NK-92 treated with Interleukin-12 subunit alpha and Interleukin-12 subunit beta, amount 100 ng/mL, for 24 hours (cell line): ENCODE results near the gene RYR1.
"Not testable (repeated sequence)": the region's sequence is repeated elsewhere in the genome, so short reads cannot be mapped to it uniquely, and the experiment has no call there.

Experiments used
- DNase-seq: peaks from one replicate; lab custom pipeline; 2025; lab: John Stamatoyannopoulos, UW

RYR1 gene

GRCh38 chr19:38616265-38616664 is 182.8 kb downstream of the RYR1 start:
- DNase-seq: no peak

- DNase-seq: peak; percentile 31
These were observed 183.8 kb downstream of the RYR1 start for GRCh38 chr19:38617283-38617763.

DNA sequence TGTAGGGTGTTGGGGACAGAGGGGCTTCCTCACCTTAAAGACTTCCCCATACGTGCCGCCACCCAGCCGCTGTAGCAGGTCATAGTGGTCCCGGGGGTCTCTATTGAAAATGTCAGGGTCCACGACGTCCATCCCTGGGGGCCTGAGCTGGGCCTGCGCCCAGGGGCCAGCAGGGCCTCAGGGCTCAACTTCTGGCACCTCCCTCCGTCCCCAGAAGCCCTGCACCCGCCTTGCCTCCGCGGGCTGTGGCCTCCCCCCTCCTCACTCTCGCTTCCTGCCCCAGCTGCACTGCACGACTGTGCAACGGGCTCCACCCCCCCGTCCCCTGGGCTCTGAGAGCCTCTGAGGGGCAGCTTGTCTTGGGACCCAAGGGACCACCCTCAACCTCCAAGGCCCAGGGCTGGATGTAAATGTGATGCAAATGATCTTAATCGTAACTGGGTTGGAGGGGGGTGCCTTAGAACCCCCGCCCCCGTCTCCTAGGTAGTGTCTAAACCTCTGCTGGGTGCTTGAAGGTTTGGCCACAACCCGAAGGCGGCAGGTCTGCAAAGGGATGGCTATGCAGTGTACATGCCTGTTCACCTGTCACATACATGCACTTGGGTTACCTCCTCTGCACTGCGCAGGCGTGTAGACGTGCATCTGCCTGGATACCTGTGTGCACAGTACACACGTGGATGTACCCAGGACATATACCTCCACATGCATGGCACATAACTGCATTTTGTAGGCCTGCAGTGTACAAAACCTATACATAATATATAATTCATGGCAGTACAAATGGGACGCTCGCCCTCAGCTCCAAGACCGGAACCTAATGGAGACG is 184.5 kb downstream of the RYR1 start, which contains the start of gene MAP4K1:
TSS of gene MAP4K1 (minus strand) at position 190 of the 826 bp plus-strand sequence. CDS start at position 132, 58 bp downstream.
- peak; percentile 79 for DNase-seq

GRCh38 chr19:38618590-38619360 is 185.3 kb downstream of the RYR1 start, which contains the start of gene EIF3K:
Gene EIF3K, plus strand, starts transcription at chr19:38619188. Its CDS starts 81 bp downstream, at chr19:38619269.
- DNase-seq: peak; percentile 95

GRCh38 chr19:38619361-38620174 is 186.1 kb downstream of the RYR1 start:
- no peak for DNase-seq

DNA sequence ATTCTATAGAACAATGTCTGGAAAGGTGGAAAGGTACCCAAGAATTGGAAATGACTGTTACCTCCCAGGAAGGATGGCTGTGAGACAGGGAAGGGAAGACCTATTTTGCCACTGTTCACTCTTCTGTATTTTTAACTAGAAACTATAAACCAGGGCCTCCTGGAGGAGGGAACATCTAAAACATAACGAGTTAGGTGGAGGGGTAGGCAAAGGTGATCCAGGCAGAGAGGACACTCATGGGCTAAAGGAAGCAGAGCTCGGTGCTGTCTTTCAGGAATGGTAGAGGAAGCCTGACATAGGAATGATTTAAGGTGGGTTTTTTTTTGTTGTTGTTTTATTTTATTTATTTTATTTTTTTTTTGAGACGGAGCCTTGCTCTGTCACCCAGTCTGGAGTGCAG is 191.3 kb downstream of the RYR1 start:
- DNase-seq: no peak

DNA sequence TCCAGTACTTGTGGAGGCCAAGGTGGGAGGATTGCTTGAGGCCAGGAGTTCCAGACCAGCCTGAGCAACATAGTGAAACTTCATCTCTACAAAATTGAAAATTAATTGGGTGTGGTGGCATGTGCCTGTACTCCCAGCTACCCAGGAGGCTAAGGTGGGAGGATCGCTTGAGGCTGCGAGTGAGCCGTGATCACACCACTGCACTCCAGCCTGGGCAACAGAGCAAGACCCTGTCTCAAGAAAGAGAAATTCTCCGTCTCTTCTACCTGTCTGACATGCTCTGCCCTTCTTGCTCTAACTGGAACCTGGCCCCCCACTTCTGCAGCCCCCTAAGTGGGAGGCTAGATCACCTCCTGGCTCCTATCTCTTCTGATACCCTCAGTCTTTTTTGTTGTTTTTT is 192.9 kb downstream of the RYR1 start:
- no peak for DNase-seq

DNA sequence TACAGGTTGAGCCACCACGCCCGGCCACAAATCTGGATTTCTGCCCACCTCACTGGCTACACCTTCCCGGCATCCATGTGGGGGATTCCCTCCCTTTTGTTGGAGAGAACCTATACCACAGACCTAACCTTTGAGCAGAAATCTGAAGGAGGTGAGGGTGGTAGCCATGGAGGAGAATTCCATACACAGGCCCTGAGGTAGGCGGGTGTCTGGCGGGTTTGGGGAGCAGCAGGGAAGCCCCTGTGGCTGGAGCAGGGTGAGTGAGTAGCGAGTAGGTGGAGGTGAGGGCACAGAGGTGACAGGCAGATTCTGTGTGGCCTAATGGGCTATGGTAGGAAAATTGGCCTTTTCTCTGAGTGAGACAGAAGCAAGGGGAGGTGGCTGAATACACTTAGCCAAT is 196.1 kb downstream of the RYR1 start:
- no peak for DNase-seq

- DNase-seq: not testable (repeated sequence)
These were observed 197.8 kb downstream of the RYR1 start for GRCh38 chr19:38631301-38631700.

DNA sequence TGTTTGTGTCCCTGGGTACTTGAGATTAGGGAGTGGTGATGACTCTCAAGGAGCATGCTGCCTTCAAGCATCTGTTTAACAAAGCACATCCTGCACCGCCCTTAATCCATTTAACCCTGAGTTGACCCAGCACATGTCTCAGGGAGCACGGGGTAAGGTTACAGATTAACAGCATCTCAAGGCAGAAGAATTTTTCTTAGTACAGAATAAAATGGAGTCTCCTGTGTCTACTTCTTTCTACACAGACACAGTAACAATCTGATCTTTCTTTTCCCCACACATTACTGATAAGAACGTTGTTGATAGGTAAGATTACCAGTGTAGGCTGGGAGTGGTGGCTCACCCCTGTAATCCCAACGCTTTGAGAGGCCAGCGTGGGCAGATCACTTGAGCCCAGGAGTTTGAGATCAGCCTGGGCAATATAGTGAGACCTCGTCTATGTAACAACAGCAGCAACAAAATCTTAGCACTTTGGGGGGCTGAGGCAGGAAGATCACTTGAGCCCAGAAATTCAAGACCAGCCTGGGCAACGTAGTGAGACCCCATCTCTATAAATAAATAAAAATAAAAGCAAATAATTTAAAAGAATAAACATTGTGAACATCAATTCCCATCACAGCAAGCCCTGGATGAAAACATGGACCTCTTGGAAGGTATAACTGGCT is 198.5 kb downstream of the RYR1 start:
- not testable (repeated sequence) for DNase-seq

- DNase-seq: no peak
These were observed 199.2 kb downstream of the RYR1 start for GRCh38 chr19:38632476-38633213.

- peak; percentile 36 for DNase-seq
These were observed 201.4 kb downstream of the RYR1 start for GRCh38 chr19:38634757-38635482.

- peak; percentile 50 for DNase-seq
These were observed 202.2 kb downstream of the RYR1 start for GRCh38 chr19:38635483-38636399.
